ENCODE data around the gene DICER1. TPM values are rescaled to one million over a fixed set of nuclear protein-coding genes. Genes with fewer than 3 reads are reported as not detected.

Gene DICER1
- total RNA-seq, 4 donors from 2014 or later, result 43.9 to 72.2 (median 58.4) TPM

- DNase-seq (ENCODE audit: extremely low spot score), result no peak
- intact Hi-C loops (cut with DNase I), result no loop called here
- Histone ChIP-seq H3K27me3 (no peaks in the 10 kb centered on the region), H3K4me1 (peaks cover 49 to 82% (median 80%) of the 10 kb centered on the region in 4 donors), H3K27ac (replicated peaks in 1 of 4) (peak overlapping the region in 3 of 4 donors; percentile 21 to 97 (median 25)), H3K36me3 (no peaks in the 10 kb centered on the region), H3K9me3 (no peaks in the 10 kb centered on the region), H3K4me3 (no peak overlapping the region)
- WGBS, result 56% methylated on average over 4 of the region's 4 CpGs
- TF ChIP-seq POLR2A (IDR thresholded peaks at IDR 0.05; ENCODE audit: low read depth) (no peak), CTCF (IDR thresholded peaks at IDR 0.05) (no peak), EP300 (IDR thresholded peaks at IDR 0.05) (no peak), POLR2AphosphoS5 (IDR thresholded peaks at IDR 0.05) (no peak)
These were observed 3.5 kb downstream of the DICER1 start for GRCh38 chr14:95153866-95154265.

GRCh38 chr14:95151561-95151960 lies 5.8 kb downstream of the DICER1 start:
- no peaks in the 10 kb centered on the region for H3K27me3 ChIP-seq
- H3K9me3 ChIP-seq, result no peaks in the 10 kb centered on the region
- DNase-seq (ENCODE audit: extremely low spot score), result no peak
- H3K4me3 ChIP-seq, result no peak overlapping the region
- H3K27ac ChIP-seq (replicated peaks in 1 of 4), result peak overlapping the region; percentile 33 to 97 (median 52)
- intact Hi-C loops (cut with DNase I), result no loop called here
- H3K36me3 ChIP-seq, result no peaks in the 10 kb centered on the region
- TF ChIP-seq CTCF (IDR thresholded peaks at IDR 0.05), result no peak
- TF ChIP-seq EP300 (IDR thresholded peaks at IDR 0.05), result no peak
- no peak for TF ChIP-seq POLR2A (IDR thresholded peaks at IDR 0.05; ENCODE audit: low read depth)
- no peak for TF ChIP-seq POLR2AphosphoS5 (IDR thresholded peaks at IDR 0.05)
- peaks cover 51 to 96% (median 94%) of the 10 kb centered on the region in 4 donors for H3K4me1 ChIP-seq
- 61% methylated on average over 8 of the region's 8 CpGs for WGBS

GRCh38 chr14:95150910-95151309 lies 6.4 kb downstream of the DICER1 start:
- Histone ChIP-seq H3K9me3 (no peaks in the 10 kb centered on the region), H3K36me3 (no peaks in the 10 kb centered on the region), H3K4me3 (no peak overlapping the region), H3K27me3 (no peaks in the 10 kb centered on the region), H3K4me1 (peaks cover 49 to 100% (median 99%) of the 10 kb centered on the region in 4 donors), H3K27ac (replicated peaks in 1 of 4) (peak overlapping the region in 3 of 4 donors; percentile 49 to 97 (median 54))
- TF ChIP-seq CTCF (IDR thresholded peaks at IDR 0.05) (no peak), POLR2A (IDR thresholded peaks at IDR 0.05; ENCODE audit: low read depth) (no peak), POLR2AphosphoS5 (IDR thresholded peaks at IDR 0.05) (no peak), EP300 (IDR thresholded peaks at IDR 0.05) (no peak)
- no peak for DNase-seq (ENCODE audit: extremely low spot score)
- intact Hi-C loops (cut with DNase I), result no loop called here
- WGBS, result 74% methylated on average over 2 of the region's 2 CpGs

GRCh38 chr14:95149441-95149840 lies 7.9 kb downstream of the DICER1 start:
- WGBS, result 69% methylated on average over 3 of the region's 3 CpGs
- peaks cover 0 to 10% (median 6%) of the 10 kb centered on the region in 4 donors for H3K9me3 ChIP-seq
- TF ChIP-seq POLR2A (IDR thresholded peaks at IDR 0.05; ENCODE audit: low read depth), result no peak
- no peak for TF ChIP-seq EP300 (IDR thresholded peaks at IDR 0.05)
- no peak for TF ChIP-seq POLR2AphosphoS5 (IDR thresholded peaks at IDR 0.05)
- TF ChIP-seq CTCF (IDR thresholded peaks at IDR 0.05), result no peak
- intact Hi-C loops (cut with DNase I), result no loop called here
- H3K4me1 ChIP-seq, result peaks cover 37 to 88% (median 85%) of the 10 kb centered on the region in 4 donors
- no peak overlapping the region for H3K4me3 ChIP-seq
- H3K36me3 ChIP-seq, result no peaks in the 10 kb centered on the region
- H3K27me3 ChIP-seq, result no peaks in the 10 kb centered on the region
- peak overlapping the region in 2 of 4 donors; percentile 29 to 71 for H3K27ac ChIP-seq (replicated peaks in 1 of 4)
- no peak for DNase-seq (ENCODE audit: extremely low spot score)

- WGBS, result 98% methylated on average over 7 of the region's 7 CpGs
- TF ChIP-seq POLR2AphosphoS5 (IDR thresholded peaks at IDR 0.05) (no peak), EP300 (IDR thresholded peaks at IDR 0.05) (no peak), POLR2A (IDR thresholded peaks at IDR 0.05; ENCODE audit: low read depth) (no peak), CTCF (IDR thresholded peaks at IDR 0.05) (no peak)
- intact Hi-C loops (cut with DNase I), result no loop called here
- Histone ChIP-seq H3K4me3 (no peak overlapping the region), H3K9me3 (peaks cover 0 to 10% (median 6%) of the 10 kb centered on the region in 4 donors), H3K4me1 (peaks cover 47 to 86% (median 81%) of the 10 kb centered on the region in 4 donors), H3K36me3 (no peaks in the 10 kb centered on the region), H3K27me3 (no peaks in the 10 kb centered on the region), H3K27ac (replicated peaks in 1 of 4) (peak overlapping the region in 2 of 4 donors; percentile 56 to 71)
- no peak for DNase-seq (ENCODE audit: extremely low spot score)
These were observed 9.7 kb downstream of the DICER1 start for GRCh38 chr14:95147597-95147996.

Measured in esophagus muscularis mucosa (tissue), 4 donors.